Measurements from ENCODE around the gene TNIK.
"Not testable (repeated sequence)": the region's sequence is repeated elsewhere in the genome, so short reads cannot be mapped to it uniquely, and the experiment has no call there.

Gene TNIK

DNA sequence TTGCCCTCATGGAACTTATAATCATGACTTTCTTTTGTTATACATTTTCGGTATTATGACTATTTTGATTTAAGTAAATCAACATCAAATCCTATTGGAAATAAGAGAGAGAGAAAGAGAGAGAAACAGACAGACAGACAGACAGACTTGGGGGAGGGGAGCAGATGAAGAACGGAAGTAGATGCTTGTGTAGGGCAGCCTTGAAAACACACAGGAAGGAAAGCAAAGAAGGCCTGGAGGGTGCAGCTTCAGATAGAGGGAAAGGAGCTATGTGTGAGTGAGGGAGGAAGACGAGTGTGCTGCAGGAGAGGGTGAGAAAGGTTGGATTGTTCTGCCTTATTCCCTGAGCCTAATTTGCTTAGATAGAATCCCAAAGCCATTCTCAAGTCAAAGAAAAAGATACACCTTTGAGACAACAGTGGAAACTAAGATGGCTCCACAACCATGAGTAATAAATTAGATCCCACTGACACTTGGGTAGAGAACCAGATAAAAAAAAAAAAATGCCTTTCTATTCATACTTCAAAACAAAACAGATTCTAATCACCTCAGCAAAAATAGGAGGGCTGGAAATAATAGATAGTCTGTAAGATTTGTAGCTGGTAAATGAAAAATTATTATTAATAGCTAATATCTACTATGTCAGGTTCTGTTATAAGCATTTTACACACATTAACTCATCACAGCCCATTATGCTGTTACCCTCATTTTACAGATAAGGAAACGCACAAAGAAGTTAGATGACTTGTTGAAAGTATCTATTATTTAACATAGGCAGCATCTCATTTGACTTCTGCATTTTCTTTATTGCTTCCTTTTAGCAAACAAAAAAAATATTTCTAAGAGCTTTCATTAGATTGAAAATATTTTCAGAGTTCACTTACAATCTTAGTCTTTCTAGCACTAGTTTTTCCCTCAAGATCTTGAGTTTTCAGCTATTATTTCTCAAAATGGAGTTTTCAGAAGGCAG is 214.1 kb downstream of the TNIK start:
- no peak for DNase-seq

DNA sequence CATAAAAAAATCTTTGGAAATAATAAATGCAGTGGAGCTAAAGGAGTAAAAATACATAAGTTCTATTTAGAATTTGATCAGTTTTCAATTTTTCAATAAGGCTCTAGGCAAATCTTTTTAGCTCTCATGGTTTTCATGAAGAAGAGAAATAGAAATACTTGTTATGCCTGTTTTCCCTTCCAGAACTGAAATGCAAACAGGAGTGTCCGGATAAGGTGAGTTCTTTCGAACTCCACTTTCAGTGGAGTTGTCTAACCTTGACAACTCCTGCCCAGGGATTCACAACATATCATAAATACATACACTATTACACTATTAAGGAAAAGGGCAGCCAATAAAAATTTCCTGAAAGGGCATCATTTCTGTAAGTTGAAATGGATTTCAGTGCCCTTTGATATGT is 217.3 kb downstream of the TNIK start:
- DNase-seq, result no peak

DNA sequence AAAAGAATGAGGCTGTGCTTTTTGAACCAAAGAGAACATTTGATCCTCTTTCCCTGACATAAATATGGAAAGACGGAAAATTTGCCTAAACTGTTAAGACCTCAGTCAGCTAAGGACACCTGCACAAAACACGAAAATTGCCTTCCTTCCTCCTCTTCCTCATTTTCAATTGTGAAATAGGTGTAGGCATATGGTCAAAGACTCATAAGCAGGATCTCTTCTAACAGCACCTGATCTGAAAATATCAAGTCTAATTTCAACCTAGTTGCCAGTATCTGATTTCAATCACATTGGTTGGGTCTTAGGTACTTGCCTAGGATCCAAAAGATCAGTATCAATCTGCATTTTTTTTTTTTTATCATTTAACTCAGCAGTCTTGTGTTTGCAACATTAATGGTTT is 218.0 kb downstream of the TNIK start:
- no peak for DNase-seq

DNA sequence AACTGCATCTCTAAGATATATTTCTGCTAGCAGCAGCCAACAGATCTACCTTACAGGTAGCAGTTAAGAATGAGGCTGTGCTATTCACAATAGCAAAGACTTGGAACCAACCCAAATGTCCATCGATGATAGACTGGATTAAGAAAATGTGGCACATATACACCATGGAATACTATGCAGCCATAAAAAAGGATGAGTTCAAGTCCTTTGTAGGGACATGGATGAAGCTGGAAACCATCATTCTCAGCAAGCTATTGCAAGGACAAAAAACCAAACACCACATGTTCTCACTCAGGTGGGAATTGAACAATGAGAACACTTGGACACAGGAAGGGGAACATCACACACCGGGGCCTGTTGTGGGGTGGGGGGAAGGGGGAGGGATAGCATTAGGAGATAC is 218.6 kb downstream of the TNIK start:
- not testable (repeated sequence) for DNase-seq

DNA sequence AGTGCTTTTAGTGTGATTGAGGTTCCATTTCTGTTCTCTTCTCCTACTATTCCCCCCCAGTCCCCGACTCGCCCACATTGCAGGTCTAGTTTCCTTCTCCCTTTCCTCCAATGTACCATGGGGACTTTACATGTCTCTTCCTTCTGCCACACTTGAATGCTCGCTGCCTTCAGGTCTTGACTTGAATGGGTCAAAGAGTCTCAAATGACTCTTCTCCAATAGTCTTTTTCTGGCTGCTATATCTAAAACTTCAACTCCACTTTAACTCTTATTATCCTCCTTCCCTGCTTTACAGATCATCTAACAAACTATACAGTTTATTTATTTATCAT is 219.7 kb downstream of the TNIK start:
- no peak for DNase-seq

DNA sequence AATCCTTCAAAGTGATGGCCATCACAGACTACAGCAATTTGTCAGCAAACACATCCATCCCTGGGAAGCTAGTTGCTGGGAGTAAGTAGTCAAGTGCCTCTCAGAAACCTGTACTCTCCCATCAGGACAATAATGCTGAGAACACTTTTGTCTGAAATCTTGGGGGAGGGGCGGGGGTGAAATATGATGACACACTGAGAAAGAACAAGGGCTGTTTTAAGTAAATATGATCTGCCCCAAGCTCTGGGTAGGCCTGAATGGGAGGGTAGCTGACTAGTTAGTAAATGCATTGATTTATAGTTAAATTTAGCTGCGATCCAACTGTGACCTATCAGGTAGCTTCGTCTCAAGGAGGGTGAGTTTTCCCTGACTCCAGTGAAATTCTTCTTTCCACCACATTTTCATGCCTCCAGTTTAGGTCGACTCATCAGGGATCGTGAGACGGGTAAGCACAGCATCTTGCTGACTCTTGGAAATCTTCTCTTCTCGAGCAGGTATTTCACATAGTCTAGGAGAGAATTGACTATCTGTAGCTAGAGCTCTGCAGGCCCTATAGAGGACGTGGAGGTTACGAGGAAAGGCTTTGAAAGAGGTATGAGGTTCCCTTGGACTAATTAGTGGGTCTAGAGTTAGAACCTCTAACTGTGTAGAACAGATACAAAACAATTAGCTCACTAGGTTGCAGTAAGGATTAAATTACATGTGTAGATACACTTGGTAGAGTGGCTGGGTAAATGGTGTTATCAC is 220.3 kb downstream of the TNIK start:
- no peak for DNase-seq

DNA sequence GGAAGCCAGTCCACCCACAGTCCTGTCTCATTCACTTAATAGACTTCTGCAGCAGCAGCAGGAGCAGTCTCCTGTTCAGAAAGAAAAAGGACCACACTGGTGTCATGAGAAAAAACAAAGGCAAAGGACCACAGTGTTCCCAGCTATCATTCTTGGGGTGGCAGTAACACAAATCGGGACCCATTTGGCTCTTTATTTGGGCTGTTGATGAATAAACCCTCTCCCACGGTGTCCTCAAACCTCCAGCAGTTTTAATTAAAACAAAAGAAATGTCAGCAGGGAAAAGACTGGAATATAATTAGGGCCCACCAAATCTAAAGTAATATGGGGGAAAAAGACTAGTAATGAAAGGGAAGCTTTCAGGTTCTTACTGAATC is 223.2 kb downstream of the TNIK start:
- no peak for DNase-seq

DNA sequence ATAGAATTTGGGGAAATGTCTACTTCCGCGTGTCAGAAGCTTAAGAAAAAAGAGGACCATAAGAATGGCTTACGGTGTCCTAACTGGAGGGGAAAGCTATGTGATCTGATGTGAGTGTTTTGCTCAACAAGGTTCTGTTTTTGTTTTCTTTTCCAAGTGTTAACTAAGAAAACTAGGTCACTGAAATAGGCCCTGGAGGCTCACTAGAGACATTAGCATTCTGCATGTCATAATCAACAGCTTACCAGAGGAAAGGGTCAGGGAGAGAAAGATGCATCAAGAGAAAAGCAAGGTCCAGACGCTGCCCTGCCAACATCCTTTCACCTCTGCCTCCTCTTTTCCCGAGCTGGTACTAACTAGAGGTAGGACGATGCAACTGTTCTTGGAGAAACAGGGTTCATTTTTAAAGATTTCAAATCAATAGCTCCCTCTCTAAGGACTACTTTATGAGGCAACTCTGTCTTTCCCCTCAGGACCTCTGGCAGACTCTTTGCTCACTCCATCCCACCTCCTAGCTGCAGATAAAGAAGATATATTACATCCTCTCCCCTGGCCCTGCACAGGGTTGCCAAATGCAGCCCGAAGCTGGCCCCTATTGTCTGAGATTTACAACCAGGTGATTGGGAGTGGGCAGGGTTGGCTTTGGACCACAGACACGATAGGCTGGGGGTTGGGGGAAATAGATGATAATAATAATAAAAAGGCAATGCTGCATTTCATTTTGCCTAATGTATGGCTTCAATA is 223.8 kb downstream of the TNIK start:
- no peak for DNase-seq

DNA sequence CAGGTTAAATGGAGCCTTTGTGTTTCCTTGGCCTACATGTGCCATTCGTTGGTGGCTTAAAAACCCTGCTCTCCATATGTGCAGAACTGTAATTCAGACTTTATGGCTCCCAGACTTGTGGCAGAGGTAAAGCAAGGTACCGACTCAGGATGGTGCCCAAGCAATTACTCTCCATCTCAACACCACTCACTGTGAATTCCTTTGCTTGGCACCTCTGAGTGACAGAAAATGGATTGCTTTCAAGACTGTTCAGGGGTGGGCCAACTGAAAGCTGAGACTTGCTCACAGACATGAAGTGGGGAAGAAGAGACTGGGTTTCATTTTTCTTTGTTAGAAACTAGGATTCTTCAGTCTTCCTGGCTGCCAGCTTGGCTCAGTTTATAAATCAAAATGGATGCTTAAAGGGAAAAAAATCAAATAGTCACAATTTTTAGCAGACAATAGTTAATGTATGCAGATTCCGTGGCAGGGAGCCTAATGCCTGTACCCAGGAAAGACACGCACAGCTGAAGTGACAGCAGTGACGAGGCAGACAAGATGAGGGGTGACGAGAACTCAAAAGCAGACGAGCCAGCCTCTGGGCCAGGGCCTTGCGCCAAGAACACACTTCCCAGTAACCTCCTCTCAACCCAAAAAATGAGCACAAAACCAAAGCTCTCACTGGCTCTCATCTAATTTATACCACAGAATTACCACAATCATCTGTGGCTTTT is 225.8 kb downstream of the TNIK start:
- DNase-seq, result no peak

DNA sequence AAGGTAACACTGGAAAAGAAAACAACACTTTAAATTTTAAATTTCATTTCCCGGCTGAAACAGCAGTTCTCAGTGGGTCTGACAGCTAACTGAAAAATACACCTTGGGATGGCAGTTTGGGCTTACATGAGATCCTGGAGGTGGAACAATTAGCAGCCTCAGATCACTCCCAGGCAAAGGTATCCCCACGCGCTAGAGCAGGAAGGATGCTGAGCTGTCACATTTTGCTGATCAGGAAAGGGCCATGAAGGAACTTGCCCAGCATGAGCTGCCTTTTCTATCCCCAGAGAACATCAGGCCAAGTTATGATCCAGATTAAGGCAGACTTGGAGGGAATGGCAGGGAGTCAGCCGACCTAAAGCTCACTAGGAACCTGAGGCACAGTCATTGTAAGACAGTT is 228.8 kb downstream of the TNIK start:
- no peak for DNase-seq

DNA sequence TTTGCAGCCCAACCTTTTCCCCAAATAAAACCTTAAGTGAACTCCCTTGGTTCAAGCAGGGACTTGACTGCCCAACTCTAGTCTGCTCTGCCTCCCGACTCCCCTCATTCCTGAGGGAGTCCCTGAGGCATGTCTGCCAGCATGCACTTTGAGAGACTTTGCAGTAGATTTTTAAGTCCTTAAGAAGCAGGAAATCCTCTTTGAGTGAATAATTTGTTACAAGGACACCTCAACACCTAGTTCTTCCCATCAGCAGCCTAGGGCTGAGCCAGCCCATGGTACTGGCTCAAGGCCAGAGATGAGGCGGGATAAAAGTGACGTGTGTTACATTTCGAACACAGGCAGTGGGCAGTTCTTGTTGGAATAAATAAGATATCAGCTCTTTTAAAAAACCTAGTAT is 229.3 kb downstream of the TNIK start:
- DNase-seq, result no peak

DNA sequence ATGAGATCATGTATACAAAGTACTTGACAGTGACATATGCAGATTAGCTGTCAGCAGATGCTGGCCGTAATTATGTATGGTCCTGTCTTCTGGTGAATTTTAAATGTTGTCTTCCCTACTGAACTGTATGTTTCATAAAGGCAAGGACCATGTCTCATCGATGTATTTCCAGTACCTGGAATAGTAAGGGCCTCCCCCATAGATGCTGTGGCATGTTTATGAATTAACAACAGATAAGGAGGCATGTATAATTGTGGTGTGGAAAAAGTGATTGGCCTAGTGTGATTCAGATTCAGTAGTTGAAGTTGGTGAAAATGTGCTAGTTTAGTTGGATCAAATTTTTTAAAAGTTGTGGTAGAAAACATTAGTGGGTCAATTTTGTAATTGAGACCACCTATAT is 231.0 kb downstream of the TNIK start:
- no peak for DNase-seq

DNA sequence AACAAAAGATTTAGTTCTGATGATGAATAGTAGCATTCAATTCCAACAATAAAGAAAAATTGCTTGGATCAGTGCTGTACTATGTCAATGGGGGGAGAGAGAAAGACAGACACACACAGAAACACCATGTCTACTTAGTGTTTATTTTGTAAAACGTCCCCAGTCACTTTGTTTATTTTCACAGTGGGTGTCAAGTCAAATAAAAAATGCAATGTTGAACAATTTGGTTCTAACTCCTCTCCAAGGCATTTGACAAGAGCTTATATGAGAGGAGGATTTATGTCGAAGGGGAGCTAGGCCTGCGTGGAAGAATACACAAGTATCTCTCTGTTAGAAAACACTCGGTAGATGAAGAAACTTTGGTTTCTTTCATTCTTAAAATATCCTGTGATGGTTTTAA is 232.0 kb downstream of the TNIK start:
- no peak for DNase-seq

DNA sequence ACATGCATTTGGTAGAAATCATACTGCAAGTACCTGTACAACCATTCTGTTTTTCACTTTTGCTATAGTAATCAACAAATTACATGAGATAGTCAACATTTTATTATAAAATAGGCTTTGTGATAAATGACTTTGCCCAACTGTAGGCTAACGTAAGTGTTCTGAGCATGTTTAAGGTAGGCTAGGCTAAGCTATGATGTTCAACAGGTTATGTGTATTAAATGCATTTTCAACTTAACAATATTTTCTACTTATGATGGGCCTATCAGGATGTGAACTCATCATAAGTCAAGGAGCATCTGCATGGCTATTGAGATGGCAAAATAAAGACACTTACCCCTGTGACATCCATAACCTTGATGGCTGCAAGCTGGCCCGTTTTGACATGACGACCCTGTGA is 232.4 kb downstream of the TNIK start:
- DNase-seq, result no peak

DNA sequence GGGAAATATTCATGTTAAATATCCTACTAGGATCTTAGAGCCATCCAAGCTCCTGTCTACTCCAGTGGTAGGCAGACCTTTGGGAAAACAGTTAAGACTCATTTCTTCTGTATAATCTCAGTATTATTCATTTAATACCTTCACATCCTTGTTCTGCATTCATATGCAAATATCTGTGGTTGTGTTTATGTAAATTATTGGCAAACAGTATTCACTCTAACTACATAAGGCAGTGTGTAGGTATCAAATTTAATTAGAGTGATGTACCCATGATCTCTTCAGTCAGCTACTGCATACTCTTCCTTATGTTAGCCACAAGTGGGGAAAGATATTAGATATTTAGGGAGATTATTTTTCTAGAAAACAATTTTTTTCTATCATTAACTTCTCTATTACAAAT is 232.8 kb downstream of the TNIK start:
- no peak for DNase-seq

DNA sequence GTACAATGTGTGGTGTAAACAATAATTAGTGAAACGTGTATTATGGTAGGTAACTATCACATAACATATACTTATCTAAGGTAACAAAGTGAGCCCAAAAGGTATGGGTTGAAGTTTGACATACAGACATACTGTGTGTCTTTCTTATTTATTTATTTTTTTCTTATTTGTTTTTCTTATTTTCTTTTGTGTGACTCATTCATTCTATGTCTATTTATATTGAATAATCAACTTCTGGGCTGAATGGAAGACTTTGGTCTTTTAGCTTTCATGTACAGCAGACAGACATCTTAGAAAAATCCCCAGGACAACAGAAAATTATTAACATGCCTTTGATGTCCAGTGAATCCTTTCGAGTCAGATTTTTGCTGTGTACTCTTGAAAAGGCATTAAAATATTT is 233.4 kb downstream of the TNIK start:
- no peak for DNase-seq

DNA sequence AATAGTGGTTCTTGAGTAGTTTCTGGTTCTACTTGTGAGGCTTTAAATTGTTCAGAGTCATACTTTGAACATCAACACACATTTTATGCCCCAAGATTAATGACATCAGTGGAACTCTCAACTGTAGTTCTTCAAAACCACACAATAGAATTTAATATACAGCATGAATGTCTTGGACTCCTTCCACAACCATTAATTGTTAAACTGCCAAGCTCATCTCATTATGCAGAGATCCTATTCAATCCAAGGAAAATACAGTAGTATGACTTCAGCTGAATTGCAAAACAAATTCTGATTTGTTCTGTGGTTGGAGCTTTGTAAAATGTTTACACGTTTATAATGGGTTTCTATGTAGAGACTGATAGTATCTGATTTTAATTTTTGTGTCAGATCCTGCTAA is 234.5 kb downstream of the TNIK start:
- no peak for DNase-seq

DNA sequence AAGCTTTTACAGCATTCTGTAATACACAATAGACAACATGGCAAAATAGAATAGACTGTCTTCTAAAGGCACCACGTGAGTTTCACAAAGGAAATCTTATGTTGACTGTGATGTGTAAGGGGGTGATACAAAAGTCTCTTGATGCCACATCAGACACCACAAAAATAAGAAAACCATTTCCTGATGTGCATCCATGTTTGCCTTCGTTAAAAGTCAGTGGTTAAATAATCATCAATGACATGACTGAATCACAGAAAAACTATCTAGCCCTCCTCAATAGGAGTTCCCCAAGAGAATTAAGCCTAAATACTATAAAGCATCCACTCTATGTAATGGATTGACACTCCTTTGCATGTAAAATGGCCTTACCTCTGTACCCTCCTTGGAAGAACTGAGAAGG is 235.0 kb downstream of the TNIK start:
- DNase-seq, result no peak

DNA sequence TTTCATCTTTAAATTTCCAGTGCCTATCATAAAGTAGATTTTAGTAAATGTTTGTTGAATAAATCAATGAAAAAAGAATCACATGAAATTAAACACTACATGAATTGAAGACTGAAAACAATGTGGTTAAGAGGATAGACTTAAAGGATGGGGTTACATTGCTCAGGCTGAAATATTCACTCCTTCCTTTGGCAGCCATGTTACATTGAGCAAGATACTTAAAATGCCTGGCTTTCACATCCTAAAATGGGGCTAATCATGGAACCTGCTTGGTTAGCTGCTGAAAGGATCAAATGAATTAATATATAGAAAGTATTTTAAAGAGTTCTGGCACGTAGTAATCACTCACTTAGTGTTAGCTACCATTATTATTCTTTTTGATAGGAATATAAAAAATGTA is 236.8 kb downstream of the TNIK start:
- no peak for DNase-seq

DNA sequence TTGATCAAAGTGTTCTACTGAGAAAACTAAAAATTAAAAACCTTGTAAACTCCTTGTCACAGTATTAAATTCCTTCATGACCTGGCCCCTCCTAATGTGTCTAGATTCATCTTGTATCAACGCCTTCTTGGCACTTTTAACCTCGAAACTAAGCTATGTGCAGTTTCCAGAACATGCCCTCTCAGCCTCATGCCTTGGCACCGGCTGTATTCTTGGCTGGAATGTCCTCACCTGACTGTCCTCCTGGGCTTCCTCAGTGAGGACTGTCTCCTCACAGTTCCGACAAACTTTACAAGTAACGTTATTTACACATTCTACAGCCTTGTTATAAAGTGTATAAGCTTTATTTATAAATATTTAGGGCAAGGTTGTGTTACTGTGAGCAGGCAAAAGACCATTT is 237.2 kb downstream of the TNIK start:
- DNase-seq, result no peak

DNA sequence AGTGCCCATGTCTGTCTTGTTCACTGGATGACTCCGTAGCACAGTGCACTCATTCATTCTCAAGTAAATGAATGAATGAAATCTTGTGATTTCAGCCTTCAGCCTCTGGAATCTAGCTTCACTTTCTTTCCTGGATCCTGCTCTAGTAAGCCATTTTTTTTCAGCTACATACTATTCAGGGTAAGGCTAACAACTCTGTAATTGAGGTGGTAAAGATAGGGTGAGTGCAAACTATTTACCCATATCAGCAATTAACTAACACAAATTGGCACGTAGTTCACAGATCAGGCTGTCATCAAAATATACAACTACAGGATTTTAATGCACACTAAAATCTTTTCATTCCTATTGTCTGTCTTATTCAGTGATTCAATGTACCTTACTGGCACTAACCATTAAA is 238.6 kb downstream of the TNIK start:
- DNase-seq, result no peak

DNA sequence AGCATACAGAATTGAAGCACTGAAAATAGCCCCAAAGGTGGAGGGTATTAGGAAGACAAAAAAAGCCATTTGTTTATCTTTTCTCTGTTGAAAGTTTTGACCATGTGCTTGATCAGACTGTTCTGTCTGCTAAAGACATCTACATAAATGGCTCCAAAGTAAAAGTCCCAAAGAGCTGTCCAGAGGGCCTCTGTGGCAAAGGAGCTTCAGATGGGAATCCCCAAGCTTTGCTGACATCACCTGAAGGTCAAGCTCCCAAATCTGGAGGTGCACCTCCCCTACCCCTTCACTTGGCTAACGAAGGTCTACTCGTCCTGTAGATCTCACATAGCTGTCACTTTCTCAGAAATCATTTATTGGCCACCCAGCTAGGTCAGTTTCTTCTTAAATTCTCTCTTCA is 239.1 kb downstream of the TNIK start:
- DNase-seq, result no peak

DNA sequence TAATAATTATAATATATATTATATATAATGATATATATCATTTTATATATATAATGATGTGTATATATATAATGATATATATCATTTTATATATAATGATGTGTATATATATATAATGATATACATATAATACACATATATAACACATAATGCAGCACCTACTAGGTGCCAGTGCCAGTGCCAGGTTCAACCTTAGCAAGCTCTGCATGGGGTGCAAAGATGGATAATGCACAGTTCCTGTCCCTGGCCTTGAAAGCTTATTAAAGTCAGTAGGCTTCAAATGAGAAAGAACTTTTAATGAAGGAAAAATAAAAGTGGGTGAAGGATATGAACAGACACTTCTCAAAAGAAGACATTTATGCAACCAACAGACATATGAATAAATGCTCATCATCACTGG is 240.9 kb downstream of the TNIK start:
- no peak for DNase-seq

All from NCI-H1930 (cell line).